ENCODE results near the gene HEBP1.

The HEBP1 gene

DNA sequence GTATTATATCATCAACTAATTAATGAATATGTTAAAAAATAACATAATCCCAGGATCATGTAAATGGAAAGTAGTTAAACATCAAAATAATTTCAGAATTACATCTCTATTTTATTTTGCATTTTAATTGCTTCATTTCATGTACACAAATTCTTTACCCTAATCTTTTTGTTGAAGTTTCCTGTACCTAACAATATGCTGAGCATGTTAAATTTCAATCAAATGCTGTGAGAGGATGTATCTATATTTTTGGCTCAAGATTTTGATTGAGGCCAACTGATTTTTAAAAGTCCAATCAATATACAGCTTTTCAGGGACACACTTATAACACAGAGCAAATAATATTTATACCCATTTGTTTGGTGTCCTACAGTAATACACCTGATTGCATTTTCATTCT is 54.5 kb downstream of the HEBP1 start:
- TF ChIP-seq, protein P1, sequence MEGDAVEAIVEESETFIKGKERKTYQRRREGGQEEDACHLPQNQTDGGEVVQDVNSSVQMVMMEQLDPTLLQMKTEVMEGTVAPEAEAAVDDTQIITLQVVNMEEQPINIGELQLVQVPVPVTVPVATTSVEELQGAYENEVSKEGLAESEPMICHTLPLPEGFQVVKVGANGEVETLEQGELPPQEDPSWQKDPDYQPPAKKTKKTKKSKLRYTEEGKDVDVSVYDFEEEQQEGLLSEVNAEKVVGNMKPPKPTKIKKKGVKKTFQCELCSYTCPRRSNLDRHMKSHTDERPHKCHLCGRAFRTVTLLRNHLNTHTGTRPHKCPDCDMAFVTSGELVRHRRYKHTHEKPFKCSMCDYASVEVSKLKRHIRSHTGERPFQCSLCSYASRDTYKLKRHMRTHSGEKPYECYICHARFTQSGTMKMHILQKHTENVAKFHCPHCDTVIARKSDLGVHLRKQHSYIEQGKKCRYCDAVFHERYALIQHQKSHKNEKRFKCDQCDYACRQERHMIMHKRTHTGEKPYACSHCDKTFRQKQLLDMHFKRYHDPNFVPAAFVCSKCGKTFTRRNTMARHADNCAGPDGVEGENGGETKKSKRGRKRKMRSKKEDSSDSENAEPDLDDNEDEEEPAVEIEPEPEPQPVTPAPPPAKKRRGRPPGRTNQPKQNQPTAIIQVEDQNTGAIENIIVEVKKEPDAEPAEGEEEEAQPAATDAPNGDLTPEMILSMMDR (IDR thresholded peaks at IDR 0.05) = no peak

DNA sequence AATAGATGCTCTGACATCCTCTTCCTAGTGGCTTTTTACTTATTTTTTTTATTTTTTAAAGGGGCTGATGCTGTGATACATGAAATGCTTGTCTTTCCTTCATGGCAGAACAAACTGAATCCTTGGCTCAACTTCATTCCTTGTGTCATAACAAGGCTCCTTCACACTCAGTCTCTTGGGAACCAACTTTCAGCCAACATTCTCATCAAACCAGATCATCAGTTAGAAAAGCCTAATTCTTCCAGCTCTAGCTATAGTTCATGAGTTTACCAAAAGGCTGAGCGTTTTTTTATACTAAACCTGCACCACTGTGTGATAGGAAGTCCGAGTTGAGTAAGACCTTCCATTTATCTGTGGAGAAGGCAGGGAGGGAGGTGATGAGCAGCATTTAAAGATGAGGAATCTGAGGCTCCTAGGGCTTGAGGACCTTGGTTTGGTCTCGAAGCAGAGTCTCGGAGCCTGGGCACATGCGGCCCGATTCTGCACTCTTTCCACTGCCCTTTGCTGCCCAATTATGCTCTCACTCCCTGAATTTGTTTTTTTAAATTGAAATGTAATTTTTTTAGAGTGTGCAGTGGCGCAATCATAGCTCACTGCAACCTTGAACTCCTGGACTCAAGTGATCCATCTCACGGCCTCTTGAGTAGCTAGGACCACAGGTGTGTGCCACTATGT is 56.3 kb downstream of the HEBP1 start:
- TF ChIP-seq, protein P1 (IDR thresholded peaks at IDR 0.05) = no peak

DNA sequence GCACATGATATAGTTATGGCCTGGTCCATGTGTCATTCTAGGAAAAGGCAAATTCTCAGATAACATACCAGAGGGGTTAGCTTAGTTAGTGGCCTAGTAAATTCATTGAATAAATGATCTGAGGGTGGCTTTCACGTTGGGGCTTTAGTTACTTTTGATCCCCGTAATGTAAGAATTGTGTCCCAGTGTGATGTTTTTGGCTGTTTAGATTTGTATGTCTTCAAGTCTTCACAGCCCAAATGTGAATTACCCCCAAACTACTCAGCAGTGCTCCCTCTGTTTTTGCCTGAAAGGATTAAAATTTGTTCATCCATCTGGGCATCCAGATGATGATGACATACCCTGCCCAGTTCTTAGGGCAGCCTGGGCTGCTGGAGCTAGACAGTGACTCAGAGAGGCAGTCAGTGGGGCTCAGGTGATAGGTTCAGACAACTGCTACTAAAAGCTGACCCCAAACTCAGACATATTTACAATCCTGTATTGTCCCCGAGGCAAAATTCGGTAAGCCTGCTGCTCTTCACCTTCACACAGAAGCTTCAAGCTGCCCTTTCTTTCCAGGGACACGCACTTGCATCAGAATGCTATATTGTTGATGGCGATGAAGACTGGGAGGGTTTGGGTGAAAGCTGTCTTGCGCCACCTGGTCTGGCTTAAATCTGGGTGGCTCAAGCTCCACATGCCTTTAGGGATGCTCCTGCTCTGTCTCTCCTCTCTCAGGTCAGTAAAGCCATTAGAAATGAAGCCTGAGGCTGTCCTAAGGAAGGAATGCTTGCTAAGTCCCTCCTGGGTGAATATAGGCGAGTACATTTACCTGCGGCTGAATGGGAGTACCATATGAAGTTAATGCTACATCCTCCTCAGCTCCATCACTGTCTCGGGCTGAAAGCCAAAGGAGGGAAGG is 58.4 kb downstream of the HEBP1 start:
- TF ChIP-seq, protein P1 (IDR thresholded peaks at IDR 0.05) = no peak

DNA sequence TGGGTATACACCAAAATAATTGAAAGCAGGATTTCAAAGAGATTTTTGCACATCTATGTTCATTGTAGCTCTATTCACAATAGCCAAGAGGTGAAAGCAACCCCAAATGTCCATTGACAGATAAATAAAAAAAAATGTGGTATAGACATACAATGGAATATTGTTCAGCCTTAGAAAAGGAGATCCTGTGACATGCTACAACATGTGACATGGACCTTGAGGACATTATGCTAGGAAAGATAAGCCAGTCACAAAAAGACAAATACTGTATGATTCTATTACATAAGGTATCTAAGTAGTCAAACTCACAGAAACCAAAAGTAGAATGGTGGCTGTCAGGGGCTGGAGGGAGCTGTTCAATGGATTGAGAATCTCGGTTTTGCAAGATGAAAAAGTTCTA is 60.2 kb downstream of the HEBP1 start:
- TF ChIP-seq, protein P1 (IDR thresholded peaks at IDR 0.05) = no peak

DNA sequence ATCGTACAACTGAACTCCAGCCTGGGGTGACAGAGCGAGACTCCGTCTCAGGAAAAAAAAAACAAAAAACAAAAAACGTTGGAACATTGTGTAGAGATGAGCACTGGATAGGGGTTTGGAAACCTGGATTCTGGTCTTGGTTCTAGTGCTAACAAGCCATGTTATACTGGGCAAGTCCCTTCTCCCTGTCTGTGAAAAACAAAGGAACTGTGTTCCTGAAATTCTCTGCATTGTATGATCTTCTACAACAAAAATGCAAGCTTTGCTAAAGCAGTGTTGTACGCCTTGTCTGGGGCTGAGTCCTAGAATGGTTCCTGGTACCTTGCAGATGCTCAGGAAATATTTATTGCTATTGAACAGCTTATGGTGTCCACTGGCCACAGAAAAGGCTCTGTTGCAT is 61.5 kb downstream of the HEBP1 start:
- TF ChIP-seq, protein P1 (IDR thresholded peaks at IDR 0.05) = no peak

DNA sequence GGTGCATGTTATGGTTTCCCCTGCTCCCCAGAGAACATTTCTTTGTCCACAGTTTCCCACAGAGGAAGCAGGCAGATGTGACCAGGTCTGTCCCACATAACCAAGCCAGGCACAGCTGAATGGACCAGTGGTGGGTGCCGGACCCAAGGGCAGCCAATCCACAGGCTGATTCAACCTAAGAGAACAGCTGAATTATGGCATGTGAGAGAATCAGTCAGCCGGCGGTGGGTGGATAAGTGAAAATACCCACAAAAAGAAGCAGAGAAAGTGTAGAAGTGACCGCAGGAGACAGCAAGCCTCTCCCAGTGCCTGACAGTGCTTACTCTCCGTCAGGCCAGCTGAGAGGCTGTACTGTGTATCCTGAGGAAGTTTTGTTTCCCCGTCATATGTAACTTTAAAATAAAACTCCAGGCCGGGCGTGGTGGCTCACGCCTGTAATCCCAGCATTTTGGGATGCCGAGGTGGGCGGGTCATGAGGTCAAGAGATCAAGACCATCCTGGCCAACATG is 63.0 kb downstream of the HEBP1 start:
- TF ChIP-seq, protein P1 (IDR thresholded peaks at IDR 0.05) = no peak

DNA sequence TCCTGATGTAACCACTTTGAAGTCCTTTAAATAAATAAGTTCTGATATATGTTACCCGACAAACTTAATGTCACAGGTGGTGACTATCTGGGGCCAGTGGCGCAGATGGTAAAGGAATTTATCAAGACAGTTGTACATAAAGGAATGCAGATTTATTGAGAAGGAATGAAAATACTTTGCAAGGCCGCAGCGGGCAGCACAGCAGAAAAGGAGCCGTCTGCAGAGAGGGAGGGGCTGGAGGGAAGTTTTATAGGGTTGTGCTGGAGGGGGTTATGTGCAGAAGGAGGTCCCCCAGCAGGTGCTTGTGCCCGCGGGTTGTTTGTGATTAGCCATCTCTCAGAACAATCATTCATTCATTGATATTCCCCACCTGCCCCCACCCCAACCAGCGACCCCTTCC is 65.5 kb downstream of the HEBP1 start:
- TF ChIP-seq, protein P1 (IDR thresholded peaks at IDR 0.05) = no peak

Data from LNCAP (cell line).